PC-9 (cell line): ENCODE measurements around the gene PRDM16.

ENCODE experiments used
- CTCF ChIP-seq: fragments of 200-600 bp; sonication (generic); conservative IDR thresholded peaks from 2 replicates; pipeline ENCODE4 v1.6.1; 2017; ENCODE audit warnings: mixed run types, antibody characterized with exemption, mild to moderate bottlenecking, moderate library complexity
- EZH2 ChIP-seq: fragments of 200-600 bp; sonication (generic); IDR thresholded peaks from 2 replicates; pipeline ENCODE4 v1.8.0; 2017; ENCODE audit warnings: antibody characterized with exemption, low read depth

DNA sequence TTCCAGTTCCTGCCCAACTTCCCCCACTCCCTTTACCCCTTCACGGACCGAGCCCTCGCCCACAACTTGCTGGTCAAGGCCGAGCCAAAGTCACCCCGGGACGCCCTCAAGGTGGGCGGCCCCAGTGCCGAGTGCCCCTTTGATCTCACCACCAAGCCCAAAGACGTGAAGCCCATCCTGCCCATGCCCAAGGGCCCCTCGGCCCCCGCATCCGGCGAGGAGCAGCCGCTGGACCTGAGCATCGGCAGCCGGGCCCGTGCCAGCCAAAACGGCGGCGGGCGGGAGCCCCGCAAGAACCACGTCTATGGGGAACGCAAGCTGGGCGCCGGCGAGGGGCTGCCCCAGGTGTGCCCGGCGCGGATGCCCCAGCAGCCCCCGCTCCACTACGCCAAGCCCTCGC lies 343.4 kb downstream of the PRDM16 start:
- TF ChIP-seq CTCF (no peak), EZH2 (no peak)
